Ovary (tissue), 3 donors: Measurements from ENCODE around the gene CSK.

ENCODE experiments used
- CTCF ChIP-seq, 3 donors: fragments of 450-650 bp in 2 of 3; fragments of 200-600 bp in 1 of 3; IDR thresholded peaks; one replicate each; pipeline versions ENCODE4 v1.5.1 to v1.8.0; 2016 to 2022; ENCODE audit warnings: antibody characterized with exemption in 3 of 3, mild to moderate bottlenecking in 1 of 3
- EP300 ChIP-seq: sonication (generic); formaldehyde crosslinking; IDR thresholded peaks from one replicate; pipeline ENCODE4 v1.6.1; 2017; ENCODE audit warnings: antibody characterized with exemption
- POLR2A ChIP-seq: fragments of 450-650 bp; IDR thresholded peaks from one replicate; pipeline ENCODE4 v1.6.1; 2017; ENCODE audit warnings: antibody characterized with exemption, mild to moderate bottlenecking, moderate library complexity
- donor health status: DM: no; HTN: no; CAD: no.

DNA sequence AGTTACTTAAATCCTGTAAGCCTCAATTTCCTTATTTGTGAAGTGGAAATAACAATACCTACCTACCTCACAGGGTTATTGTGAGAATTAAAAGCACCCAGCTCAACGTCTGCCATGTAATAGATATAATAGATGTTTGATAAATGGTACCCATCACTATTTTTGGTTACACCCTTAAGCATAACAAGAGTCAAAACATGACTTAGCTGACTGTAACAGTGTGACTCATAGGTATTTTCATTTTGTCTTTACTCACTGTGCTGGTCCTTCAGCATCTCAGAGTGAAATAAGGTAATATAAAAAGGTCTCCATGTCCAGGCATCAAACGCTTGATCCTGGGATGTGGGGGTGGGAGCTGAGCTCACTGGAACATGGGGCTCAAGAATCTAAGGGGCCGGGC is 47.6 kb downstream of the CSK start:
- TF ChIP-seq CTCF (IDR thresholded peaks at IDR 0.05) (no peak), POLR2A (no peak), EP300 (no peak)
